ENCODE results near the gene GCK. TPM values are rescaled to one million over a fixed set of nuclear protein-coding genes. Genes with fewer than 3 reads are reported as not detected.

The GCK gene
- total RNA-seq, 4 donors from 2014 or later, result 0.52 TPM; not detected in 3

GRCh38 chr7:44220358-44221112, 31.3 kb upstream of the GCK start:
- Histone ChIP-seq H3K9me3 (peaks cover 5% of the 10 kb centered on the region), H3K27ac (no peak overlapping the region), H3K36me3 (no peaks in the 10 kb centered on the region), H3K27me3 (peaks cover 7% of the 10 kb centered on the region), H3K4me3 (no peak overlapping the region), H3K4me1 (peaks cover 8% of the 10 kb centered on the region)
- 90% methylated on average over 10 of the region's 24 CpGs for WGBS
- DNase-seq (ENCODE audit: low spot score in 2 of 2), result no peak
- no peak for TF ChIP-seq CTCF (IDR thresholded peaks at IDR 0.05)
- no peak for TF ChIP-seq POLR2A (IDR thresholded peaks at IDR 0.05)
- TF ChIP-seq POLR2AphosphoS5 (IDR thresholded peaks at IDR 0.05), result no peak
- no peak for TF ChIP-seq EP300 (IDR thresholded peaks at IDR 0.05)

DNA sequence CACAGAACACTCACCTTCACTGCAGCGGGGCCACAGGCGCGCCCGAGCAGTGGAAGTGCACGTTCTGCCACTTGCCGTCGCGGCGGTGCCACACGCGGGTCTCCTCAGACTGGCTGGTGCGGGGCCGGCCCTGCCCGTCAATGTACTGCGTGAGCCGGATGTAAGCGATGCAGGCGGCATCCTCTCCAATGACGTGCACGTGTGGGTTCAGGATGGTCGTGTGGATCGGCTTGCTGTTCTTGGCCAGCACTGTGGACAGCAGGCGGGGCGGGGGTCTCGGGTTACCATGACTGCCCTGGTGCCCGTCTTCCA, 30.8 kb upstream of the GCK start:
- H3K27ac ChIP-seq, result no peak overlapping the region
- peaks cover 1% of the 10 kb centered on the region for H3K27me3 ChIP-seq
- H3K4me1 ChIP-seq, result peaks cover 8% of the 10 kb centered on the region
- no peaks in the 10 kb centered on the region for H3K36me3 ChIP-seq
- DNase-seq (ENCODE audit: low spot score in 2 of 2), result no peak
- peaks cover 5% of the 10 kb centered on the region for H3K9me3 ChIP-seq
- WGBS, result 100% methylated on average over 3 of the region's 26 CpGs
- no peak for TF ChIP-seq CTCF (IDR thresholded peaks at IDR 0.05)
- no peak overlapping the region for H3K4me3 ChIP-seq

DNA sequence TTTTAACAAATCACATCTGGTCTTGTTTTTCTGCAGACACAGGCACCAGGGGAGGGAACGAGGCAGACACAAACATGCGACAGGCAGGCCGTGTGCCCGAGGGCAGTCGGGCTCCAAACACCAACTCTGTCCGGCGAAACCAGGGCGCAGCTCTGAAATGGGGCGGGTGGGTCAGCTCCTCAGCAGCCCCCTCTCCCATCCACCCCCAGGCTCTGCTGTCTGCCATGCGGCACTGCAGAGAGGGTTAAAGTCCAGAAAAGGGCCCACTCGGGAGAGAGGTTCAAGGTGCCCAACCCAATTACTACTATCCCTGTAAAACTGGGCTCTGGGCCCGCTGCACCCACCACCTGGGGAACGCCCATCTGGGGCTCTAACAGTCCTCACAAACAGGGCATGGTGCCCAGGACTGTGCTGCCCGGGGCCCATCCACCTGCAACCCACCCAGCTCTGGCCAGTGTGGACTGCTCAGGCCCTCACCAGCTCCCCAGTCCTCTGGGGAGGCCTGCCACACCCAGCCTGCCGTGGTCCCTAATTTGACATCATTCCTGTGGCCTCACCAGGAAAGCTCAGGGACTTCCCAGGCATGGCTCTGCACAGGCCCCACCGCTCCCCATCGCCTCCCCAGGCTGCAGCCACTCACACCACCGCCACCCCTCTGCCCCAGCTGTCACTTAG, 30.3 kb upstream of the GCK start:
- Histone ChIP-seq H3K9me3 (peaks cover 5% of the 10 kb centered on the region), H3K4me3 (no peak overlapping the region), H3K27ac (no peak overlapping the region), H3K36me3 (no peaks in the 10 kb centered on the region), H3K4me1 (peaks cover 6% of the 10 kb centered on the region), H3K27me3 (no peaks in the 10 kb centered on the region)
- TF ChIP-seq POLR2AphosphoS5 (IDR thresholded peaks at IDR 0.05), result no peak
- TF ChIP-seq POLR2A (IDR thresholded peaks at IDR 0.05), result no peak
- no peak for TF ChIP-seq EP300 (IDR thresholded peaks at IDR 0.05)
- no peak for TF ChIP-seq CTCF (IDR thresholded peaks at IDR 0.05)
- WGBS, result 83% methylated on average over 14 of the region's 18 CpGs
- DNase-seq (ENCODE audit: low spot score in 2 of 2), result peak in 1 of 2 donors; percentile 69

DNA sequence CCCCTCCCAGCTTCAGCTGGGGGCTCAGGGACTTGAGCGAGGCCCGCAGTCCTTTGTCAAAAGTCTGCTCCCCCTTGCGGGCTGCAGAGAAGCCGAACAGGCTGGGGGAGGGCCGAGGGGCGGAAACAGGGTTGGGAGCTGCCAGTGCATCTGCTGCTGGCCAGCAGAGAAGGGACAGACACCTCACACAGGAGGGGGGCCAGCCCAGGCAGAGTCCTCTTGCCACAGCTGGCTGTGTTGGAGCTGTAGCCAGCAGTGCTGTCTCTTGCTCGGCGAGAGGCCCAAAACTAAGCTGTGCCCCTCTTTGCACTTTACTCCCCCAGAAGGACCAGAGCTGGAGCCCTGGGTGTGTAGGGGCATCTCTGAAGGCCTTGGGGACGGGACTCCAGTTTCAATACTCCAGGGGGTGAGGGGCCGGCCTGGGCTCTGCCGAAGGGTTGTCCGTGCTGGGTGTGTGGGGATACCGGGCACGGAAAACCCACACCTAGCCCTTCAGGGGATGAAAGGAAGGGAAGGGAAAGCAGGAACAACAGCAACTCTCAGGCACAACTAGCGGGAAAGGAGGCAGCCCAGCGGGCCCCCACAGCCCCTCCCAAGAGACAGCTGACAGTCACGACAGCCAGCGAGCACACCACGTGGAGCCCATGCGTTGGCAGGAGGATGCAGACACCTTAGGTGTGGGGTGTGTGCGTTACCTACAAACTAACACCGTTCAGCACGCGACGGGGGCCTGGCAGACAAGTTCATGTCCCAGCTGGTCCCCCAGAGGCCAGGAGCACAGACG, 29.4 kb upstream of the GCK start:
- peaks cover 3% of the 10 kb centered on the region for H3K36me3 ChIP-seq
- H3K9me3 ChIP-seq, result peaks cover 5% of the 10 kb centered on the region
- TF ChIP-seq POLR2A (IDR thresholded peaks at IDR 0.05), result no peak
- TF ChIP-seq EP300 (IDR thresholded peaks at IDR 0.05), result no peak
- TF ChIP-seq CTCF (IDR thresholded peaks at IDR 0.05), result no peak
- no peak for TF ChIP-seq POLR2AphosphoS5 (IDR thresholded peaks at IDR 0.05)
- no peaks in the 10 kb centered on the region for H3K27me3 ChIP-seq
- H3K4me1 ChIP-seq, result no peaks in the 10 kb centered on the region
- no peak overlapping the region for H3K27ac ChIP-seq
- 79% methylated on average over 24 of the region's 26 CpGs for WGBS
- no peak for DNase-seq (ENCODE audit: low spot score in 2 of 2)
- no peak overlapping the region for H3K4me3 ChIP-seq

GRCh38 chr7:44217852-44218402, 28.7 kb upstream of the GCK start:
- WGBS, result 80% methylated on average over 12 of the region's 17 CpGs
- DNase-seq (ENCODE audit: low spot score in 2 of 2), result no peak
- Histone ChIP-seq H3K4me3 (no peak overlapping the region), H3K27me3 (no peaks in the 10 kb centered on the region), H3K9me3 (peaks cover 5% of the 10 kb centered on the region), H3K27ac (no peak overlapping the region), H3K36me3 (peaks cover 10% of the 10 kb centered on the region), H3K4me1 (no peaks in the 10 kb centered on the region)
- TF ChIP-seq POLR2A (IDR thresholded peaks at IDR 0.05) (no peak), EP300 (IDR thresholded peaks at IDR 0.05) (no peak), POLR2AphosphoS5 (IDR thresholded peaks at IDR 0.05) (no peak), CTCF (IDR thresholded peaks at IDR 0.05) (no peak)
